Mesendoderm (in vitro differentiated cells): ENCODE measurements around the gene PEX14.
A peak's percentile ranks its signal among the peaks of the same experiment; 100 is the strongest.

Experiments used
- DNase-seq: peaks from one replicate; pipeline ENCODE4 v3.0.0; 2013
- H2AK5ac ChIP-seq: 2 replicates; pipeline ENCODE4 v1.6.1; 2013; ENCODE audit warnings: low read length, inconsistent platforms
- H2BK120ac ChIP-seq: 2 replicates; pipeline ENCODE4 v1.6.1; 2013; ENCODE audit warnings: low read depth, mild to moderate bottlenecking, low read length, moderate library complexity, mixed read lengths
- H2BK15ac ChIP-seq: replicated peaks from 2 replicates; pipeline ENCODE4 v1.6.1; 2013; ENCODE audit warnings: low read depth, mild to moderate bottlenecking, moderate library complexity
- H2BK5ac ChIP-seq: 2 replicates; pipeline ENCODE4 v1.6.1; 2013; ENCODE audit warnings: low read length, inconsistent platforms
- H3K18ac ChIP-seq: 2 replicates; pipeline ENCODE4 v1.6.1; 2013; ENCODE audit warnings: mild to moderate bottlenecking, low read length, mixed read lengths
- H3K23ac ChIP-seq: one replicate; pipeline ENCODE4 v1.6.1; 2013; ENCODE audit warnings: low read length
- H3K27ac ChIP-seq: 2 replicates; pipeline ENCODE4 v1.5.1; 2013; ENCODE audit warnings: low read depth, mild to moderate bottlenecking, inconsistent platforms, low read length, moderate library complexity
- H3K27me3 ChIP-seq: 2 replicates; pipeline ENCODE4 v1.6.1; 2013; ENCODE audit warnings: low read length, control low read depth, mild to moderate bottlenecking, inconsistent platforms; ENCODE audit not compliant: insufficient read depth, poor library complexity
- H3K36me3 ChIP-seq: 2 replicates; pipeline ENCODE4 v1.6.1; 2013; ENCODE audit warnings: low read length, inconsistent platforms; ENCODE audit not compliant: control insufficient read depth, insufficient read depth
- H3K4ac ChIP-seq: one replicate; pipeline ENCODE4 v1.6.1; 2013; ENCODE audit warnings: low read depth, mild to moderate bottlenecking, low read length, moderate library complexity
- H3K4me1 ChIP-seq: 2 replicates; pipeline ENCODE4 v1.6.1; 2013; ENCODE audit warnings: low read depth, low read length, inconsistent platforms; ENCODE audit not compliant: control insufficient read depth
- H3K4me2 ChIP-seq: 2 replicates; pipeline ENCODE4 v1.6.1; 2013; ENCODE audit warnings: low read length
- H3K4me3 ChIP-seq: 2 replicates; pipeline ENCODE4 v1.5.1; 2013; ENCODE audit warnings: mild to moderate bottlenecking, low read length
- H3K56ac ChIP-seq: one replicate; pipeline ENCODE4 v1.6.1; 2013; ENCODE audit warnings: low read length
- H3K79me1 ChIP-seq: 2 replicates; pipeline ENCODE4 v1.6.1; 2013; ENCODE audit warnings: low read length, inconsistent platforms
- H3K79me2 ChIP-seq: 2 replicates; pipeline ENCODE4 v1.6.1; 2013; ENCODE audit warnings: mild to moderate bottlenecking, low read length; ENCODE audit not compliant: control insufficient read depth, insufficient read depth
- H3K9ac ChIP-seq: 2 replicates; pipeline ENCODE4 v1.6.1; 2013; ENCODE audit warnings: low read length, inconsistent platforms
- H4K5ac ChIP-seq: one replicate; pipeline ENCODE4 v1.6.1; 2013; ENCODE audit warnings: low read length
- H4K8ac ChIP-seq: one replicate; pipeline ENCODE4 v1.6.1; 2013; ENCODE audit warnings: low read depth, mild to moderate bottlenecking, control low read depth, low read length, moderate library complexity
- WGBS: extraction: QIAGEN DNeasy Blood & Tissue Kit; methylation state at CpG from one replicate; pipeline ENCODE4 v1.1.7; 2013; ENCODE audit warnings: low lambda C conversion rate, missing lambda C conversion rate; ENCODE audit not compliant: insufficient coverage; ENCODE audit errors: extremely low coverage; 5-methylcytosine and 5-hydroxymethylcytosine counted together

PEX14 gene

GRCh38 chr1:10446790-10447422, 27.8 kb upstream of the PEX14 start:
- H3K27ac ChIP-seq, result no peak overlapping the region
- H3K9ac ChIP-seq, result no peak overlapping the region
- H2BK15ac ChIP-seq, result no peak overlapping the region
- no peaks in the 10 kb centered on the region for H3K36me3 ChIP-seq
- no peaks in the 10 kb centered on the region for H3K79me1 ChIP-seq
- no peak overlapping the region for H3K4me2 ChIP-seq
- no peak overlapping the region for H4K5ac ChIP-seq
- no peaks in the 10 kb centered on the region for H3K79me2 ChIP-seq
- no peak overlapping the region for H3K23ac ChIP-seq
- no peak overlapping the region for H3K4ac ChIP-seq
- WGBS, result no CpG with 5 or more reads among the region's 7 CpGs
- no peak overlapping the region for H2AK5ac ChIP-seq
- H3K56ac ChIP-seq, result no peak overlapping the region
- no peaks in the 10 kb centered on the region for H3K27me3 ChIP-seq
- no peak overlapping the region for H2BK5ac ChIP-seq
- no peak overlapping the region for H3K18ac ChIP-seq
- no peak for DNase-seq
- no peaks in the 10 kb centered on the region for H3K4me1 ChIP-seq
- no peak overlapping the region for H4K8ac ChIP-seq
- H3K4me3 ChIP-seq, result no peak overlapping the region
- no peak overlapping the region for H2BK120ac ChIP-seq

- no peak within 1 kb of the TSS for H3K27ac ChIP-seq
- H3K23ac ChIP-seq, result no peak within 1 kb of the TSS
- peak within 1 kb of the TSS; percentile 35 for H3K56ac ChIP-seq
- H3K4me3 ChIP-seq, result no peak within 1 kb of the TSS
- no peak within 1 kb of the TSS for H3K4ac ChIP-seq
- H4K8ac ChIP-seq, result no peak within 1 kb of the TSS
- no peaks in the 10 kb centered on the region for H3K79me2 ChIP-seq
- H2AK5ac ChIP-seq, result no peak within 1 kb of the TSS
- H3K36me3 ChIP-seq, result no peaks in the 10 kb centered on the region
- no peak within 1 kb of the TSS for H3K9ac ChIP-seq
- H4K5ac ChIP-seq, result no peak within 1 kb of the TSS
- H3K4me1 ChIP-seq, result no peaks in the 10 kb centered on the region
- no peak within 1 kb of the TSS for H3K4me2 ChIP-seq
- no peak for DNase-seq
- H2BK120ac ChIP-seq, result no peak within 1 kb of the TSS
- no peak within 1 kb of the TSS for H2BK15ac ChIP-seq
- no peak within 1 kb of the TSS for H3K18ac ChIP-seq
- H3K27me3 ChIP-seq, result no peaks in the 10 kb centered on the region
- WGBS, result no CpG with 5 or more reads among the region's 10 CpGs
- H3K79me1 ChIP-seq, result no peaks in the 10 kb centered on the region
- no peak within 1 kb of the TSS for H2BK5ac ChIP-seq
These were observed 25.0 kb upstream of the PEX14 start, which contains the start of gene CORT for GRCh38 chr1:10449751-10450150. TSS of gene CORT (plus strand) at chr1:10450031. CDS start at chr1:10450224, 193 bp downstream.

- H3K4ac ChIP-seq, result no peak overlapping the region
- H3K27me3 ChIP-seq, result no peaks in the 10 kb centered on the region
- H3K36me3 ChIP-seq, result no peaks in the 10 kb centered on the region
- H4K8ac ChIP-seq, result no peak overlapping the region
- H3K4me2 ChIP-seq, result no peak overlapping the region
- no peaks in the 10 kb centered on the region for H3K79me2 ChIP-seq
- H3K4me3 ChIP-seq, result no peak overlapping the region
- no peak overlapping the region for H4K5ac ChIP-seq
- H3K79me1 ChIP-seq, result no peaks in the 10 kb centered on the region
- no peak overlapping the region for H3K23ac ChIP-seq
- no peak overlapping the region for H2BK120ac ChIP-seq
- H3K9ac ChIP-seq, result no peak overlapping the region
- H3K27ac ChIP-seq, result no peak overlapping the region
- no peak overlapping the region for H3K18ac ChIP-seq
- no peak overlapping the region for H2AK5ac ChIP-seq
- no peak for DNase-seq
- WGBS, result no CpG with 5 or more reads among the region's 21 CpGs
- H2BK15ac ChIP-seq, result no peak overlapping the region
- no peak overlapping the region for H2BK5ac ChIP-seq
- peak overlapping the region; percentile 35 for H3K56ac ChIP-seq
- no peaks in the 10 kb centered on the region for H3K4me1 ChIP-seq
These were observed 24.5 kb upstream of the PEX14 start for GRCh38 chr1:10450156-10450814.

DNA sequence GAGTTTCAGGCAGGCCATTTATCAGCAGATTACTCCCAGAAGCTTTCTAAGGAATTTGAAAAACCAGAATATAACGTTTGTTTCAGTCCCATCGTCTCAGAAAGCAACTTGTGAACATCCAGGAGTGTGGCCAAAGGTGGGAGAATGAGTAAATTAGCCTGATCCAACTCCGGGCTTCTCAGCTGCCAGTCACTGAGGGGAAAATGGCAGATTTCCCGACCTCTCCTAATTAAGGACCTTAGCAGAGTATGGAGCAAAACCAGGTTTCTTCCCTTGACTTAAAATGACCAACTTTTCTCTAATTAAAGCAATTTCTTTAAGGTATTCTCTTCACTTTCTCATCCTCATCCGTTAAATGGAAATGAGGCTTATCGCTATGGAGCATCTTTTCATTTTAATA, 23.9 kb upstream of the PEX14 start:
- Histone ChIP-seq H3K79me2 (no peaks in the 10 kb centered on the region), H2BK120ac (no peak overlapping the region), H3K4me3 (no peak overlapping the region), H3K9ac (no peak overlapping the region), H3K27me3 (no peaks in the 10 kb centered on the region), H3K4ac (no peak overlapping the region), H3K18ac (no peak overlapping the region), H2BK15ac (no peak overlapping the region), H3K27ac (no peak overlapping the region), H4K5ac (no peak overlapping the region), H4K8ac (no peak overlapping the region), H2BK5ac (no peak overlapping the region), H3K23ac (no peak overlapping the region), H3K79me1 (no peaks in the 10 kb centered on the region), H2AK5ac (no peak overlapping the region), H3K36me3 (no peaks in the 10 kb centered on the region), H3K4me1 (no peaks in the 10 kb centered on the region), H3K4me2 (no peak overlapping the region), H3K56ac (no peak overlapping the region)
- no peak for DNase-seq
- no CpG with 5 or more reads among the region's 6 CpGs for WGBS

DNA sequence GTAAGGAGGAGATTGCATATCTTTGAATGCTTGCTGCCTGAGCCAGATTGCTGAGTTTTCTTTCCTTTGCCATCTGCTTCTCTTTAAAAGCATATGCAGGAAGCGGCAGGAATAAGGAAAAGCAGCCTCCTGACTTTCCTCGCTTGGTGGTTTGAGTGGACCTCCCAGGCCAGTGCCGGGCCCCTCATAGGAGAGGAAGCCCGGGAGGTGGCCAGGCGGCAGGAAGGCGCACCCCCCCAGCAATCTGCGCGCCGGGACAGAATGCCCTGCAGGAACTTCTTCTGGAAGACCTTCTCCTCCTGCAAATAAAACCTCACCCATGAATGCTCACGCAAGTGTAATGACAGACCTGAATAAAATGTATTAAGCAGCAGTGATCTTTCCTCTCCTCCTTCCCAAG, 23.5 kb upstream of the PEX14 start:
- Histone ChIP-seq H3K79me2 (no peaks in the 10 kb centered on the region), H3K36me3 (no peaks in the 10 kb centered on the region), H3K23ac (no peak overlapping the region), H3K79me1 (no peaks in the 10 kb centered on the region), H3K56ac (peak overlapping the region; percentile 38), H3K18ac (no peak overlapping the region), H3K4me3 (no peak overlapping the region), H4K8ac (no peak overlapping the region), H2AK5ac (no peak overlapping the region), H4K5ac (no peak overlapping the region), H3K9ac (peak overlapping the region; percentile 27), H3K27me3 (no peaks in the 10 kb centered on the region), H2BK15ac (no peak overlapping the region), H2BK5ac (no peak overlapping the region), H2BK120ac (no peak overlapping the region), H3K4me2 (no peak overlapping the region), H3K4ac (no peak overlapping the region), H3K4me1 (no peaks in the 10 kb centered on the region), H3K27ac (peak overlapping the region; percentile 36)
- peak; percentile 24 for DNase-seq
- WGBS, result no CpG with 5 or more reads among the region's 10 CpGs
